AG20443 (cell line): ENCODE measurements around the gene WRAP73.
"Not testable (repeated sequence)": the region's sequence is repeated elsewhere in the genome, so short reads cannot be mapped to it uniquely, and the experiment has no call there.

Source experiments
- DNase-seq: peaks from one replicate; pipeline ENCODE4 v3.0.0; 2012; ENCODE audit warnings: low spot score, mixed read lengths

WRAP73 gene

GRCh38 chr1:3597599-3597964 lies 52.3 kb downstream of the WRAP73 start:
- no peak for DNase-seq

GRCh38 chr1:3596663-3597598 lies 53.0 kb downstream of the WRAP73 start:
- DNase-seq: no peak

- no peak for DNase-seq
These were observed 54.0 kb downstream of the WRAP73 start for GRCh38 chr1:3595949-3596348.

GRCh38 chr1:3594706-3595377 lies 55.1 kb downstream of the WRAP73 start:
- peak; percentile 54 for DNase-seq

- no peak for DNase-seq
These were observed 56.2 kb downstream of the WRAP73 start for GRCh38 chr1:3593745-3594144.

GRCh38 chr1:3593334-3593733 lies 56.6 kb downstream of the WRAP73 start:
- DNase-seq: no peak

- no peak for DNase-seq
These were observed 58.7 kb downstream of the WRAP73 start for GRCh38 chr1:3590951-3591865.

GRCh38 chr1:3590139-3590763 lies 59.7 kb downstream of the WRAP73 start:
- DNase-seq: no peak

- no peak for DNase-seq
These were observed 61.5 kb downstream of the WRAP73 start for GRCh38 chr1:3588395-3588794.

- DNase-seq: no peak
These were observed 62.7 kb downstream of the WRAP73 start for GRCh38 chr1:3586986-3587759.

GRCh38 chr1:3585940-3586568 lies 63.8 kb downstream of the WRAP73 start:
- no peak for DNase-seq

- not testable (repeated sequence) for DNase-seq
These were observed 64.5 kb downstream of the WRAP73 start for GRCh38 chr1:3585353-3585868.

GRCh38 chr1:3584915-3585314 lies 65.0 kb downstream of the WRAP73 start:
- DNase-seq: no peak

GRCh38 chr1:3583751-3584150 lies 66.2 kb downstream of the WRAP73 start:
- DNase-seq: not testable (repeated sequence)

- no peak for DNase-seq
These were observed 68.4 kb downstream of the WRAP73 start for GRCh38 chr1:3581296-3582036.
